ENCODE measurements around the gene TRIM31. TPM values are rescaled to one million over a fixed set of nuclear protein-coding genes. Genes with fewer than 3 reads are reported as not detected.

Gene TRIM31
- total and polyA plus RNA-seq, 10 donors = 0.09 to 0.14 TPM; not detected in 8

- TF ChIP-seq, protein P1, sequence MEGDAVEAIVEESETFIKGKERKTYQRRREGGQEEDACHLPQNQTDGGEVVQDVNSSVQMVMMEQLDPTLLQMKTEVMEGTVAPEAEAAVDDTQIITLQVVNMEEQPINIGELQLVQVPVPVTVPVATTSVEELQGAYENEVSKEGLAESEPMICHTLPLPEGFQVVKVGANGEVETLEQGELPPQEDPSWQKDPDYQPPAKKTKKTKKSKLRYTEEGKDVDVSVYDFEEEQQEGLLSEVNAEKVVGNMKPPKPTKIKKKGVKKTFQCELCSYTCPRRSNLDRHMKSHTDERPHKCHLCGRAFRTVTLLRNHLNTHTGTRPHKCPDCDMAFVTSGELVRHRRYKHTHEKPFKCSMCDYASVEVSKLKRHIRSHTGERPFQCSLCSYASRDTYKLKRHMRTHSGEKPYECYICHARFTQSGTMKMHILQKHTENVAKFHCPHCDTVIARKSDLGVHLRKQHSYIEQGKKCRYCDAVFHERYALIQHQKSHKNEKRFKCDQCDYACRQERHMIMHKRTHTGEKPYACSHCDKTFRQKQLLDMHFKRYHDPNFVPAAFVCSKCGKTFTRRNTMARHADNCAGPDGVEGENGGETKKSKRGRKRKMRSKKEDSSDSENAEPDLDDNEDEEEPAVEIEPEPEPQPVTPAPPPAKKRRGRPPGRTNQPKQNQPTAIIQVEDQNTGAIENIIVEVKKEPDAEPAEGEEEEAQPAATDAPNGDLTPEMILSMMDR (IDR thresholded peaks at IDR 0.05 in 8 of 11, conservative IDR thresholded peaks at IDR 0.05 in 3 of 11) = no peak
- TF ChIP-seq POLR2A (IDR thresholded peaks at IDR 0.05) (no peak), POLR2AphosphoS5 (IDR thresholded peaks at IDR 0.05) (no peak)
- intact Hi-C loops (cut with DNase I; ENCODE audit: low total_unique reads) = no loop called here
Observed at GRCh38 chr6:30154061-30154460, 41.2 kb upstream of the TRIM31 start.

GRCh38 chr6:30152910-30153610 is 40.2 kb upstream of the TRIM31 start:
- Histone ChIP-seq H3K27ac (no peak overlapping the region), H3K9me3 (no peaks in the 10 kb centered on the region), H3K4me1 (peaks cover 0 to 28% (median 12%) of the 10 kb centered on the region in 6 donors), H3K27me3 (replicated peaks in 1 of 7) (peaks cover 0 to 14% (median 0%) of the 10 kb centered on the region in 7 donors), H3K4me3 (no peak overlapping the region), H3K36me3 (no peaks in the 10 kb centered on the region)
- WGBS, 5 donors = 43 to 64% (median 56%) methylated on average over 3 of the region's 3 CpGs
- intact Hi-C loops (cut with DNase I; ENCODE audit: low total_unique reads) = no loop called here
- TF ChIP-seq POLR2A (IDR thresholded peaks at IDR 0.05) (no peak), POLR2AphosphoS5 (IDR thresholded peaks at IDR 0.05) (no peak)
- TF ChIP-seq, protein P1 (IDR thresholded peaks at IDR 0.05 in 8 of 11, conservative IDR thresholded peaks at IDR 0.05 in 3 of 11) = no peak
- no peak for DNase-seq

More at GRCh38 chr6:30154061-30154460, 41.2 kb upstream of the TRIM31 start:
- no peak overlapping the region for H3K27ac ChIP-seq
- peaks cover 0 to 28% (median 12%) of the 10 kb centered on the region in 6 donors for H3K4me1 ChIP-seq
- H3K27me3 ChIP-seq (replicated peaks in 1 of 7) = peaks cover 0 to 14% (median 0%) of the 10 kb centered on the region in 7 donors
- 90 to 94% (median 92%) methylated on average over 16 to 17 of the region's 17 CpGs for WGBS, 5 donors
- H3K9me3 ChIP-seq = no peaks in the 10 kb centered on the region
- DNase-seq = no peak
- H3K4me3 ChIP-seq = no peak overlapping the region
- H3K36me3 ChIP-seq = no peaks in the 10 kb centered on the region

GRCh38 chr6:30152016-30152673 is 39.3 kb upstream of the TRIM31 start:
- TF ChIP-seq POLR2AphosphoS5 (IDR thresholded peaks at IDR 0.05) = no peak
- no peak for TF ChIP-seq POLR2A (IDR thresholded peaks at IDR 0.05)
- WGBS, 5 donors = 64 to 87% (median 69%) methylated on average over 4 of the region's 4 CpGs
- H3K4me1 ChIP-seq = peaks cover 0 to 27% (median 12%) of the 10 kb centered on the region in 6 donors
- no peak overlapping the region for H3K4me3 ChIP-seq
- DNase-seq = no peak
- H3K27me3 ChIP-seq (replicated peaks in 1 of 7) = peaks cover 0 to 14% (median 3%) of the 10 kb centered on the region in 7 donors
- intact Hi-C loops (cut with DNase I; ENCODE audit: low total_unique reads) = no loop called here
- H3K27ac ChIP-seq = no peak overlapping the region
- no peaks in the 10 kb centered on the region for H3K9me3 ChIP-seq
- no peaks in the 10 kb centered on the region for H3K36me3 ChIP-seq

GRCh38 chr6:30151580-30151979 is 38.7 kb upstream of the TRIM31 start:
- no peak for DNase-seq
- Histone ChIP-seq H3K4me1 (peaks cover 0 to 22% (median 9%) of the 10 kb centered on the region in 6 donors), H3K27ac (no peak overlapping the region), H3K27me3 (replicated peaks in 1 of 7) (peaks cover 0 to 19% (median 0%) of the 10 kb centered on the region in 7 donors), H3K9me3 (no peaks in the 10 kb centered on the region), H3K4me3 (no peak overlapping the region), H3K36me3 (no peaks in the 10 kb centered on the region)
- intact Hi-C loops (cut with DNase I; ENCODE audit: low total_unique reads) = no loop called here
- WGBS, 5 donors = 21 to 43% (median 23%) methylated on average over 3 of the region's 3 CpGs
- TF ChIP-seq, protein P1 (IDR thresholded peaks at IDR 0.05 in 8 of 11, conservative IDR thresholded peaks at IDR 0.05 in 3 of 11) = no peak
- TF ChIP-seq POLR2AphosphoS5 (IDR thresholded peaks at IDR 0.05) (no peak), POLR2A (IDR thresholded peaks at IDR 0.05) (no peak)

All from spleen (tissue), 11 donors.